ENCODE data around the gene GYPC.
"Not testable (repeated sequence)": the region's sequence is repeated elsewhere in the genome, so short reads cannot be mapped to it uniquely, and the experiment has no call there.

GYPC gene

GRCh38 chr2:126672980-126673605 is 17.1 kb downstream of the GYPC start:
- no peak for DNase-seq

DNA sequence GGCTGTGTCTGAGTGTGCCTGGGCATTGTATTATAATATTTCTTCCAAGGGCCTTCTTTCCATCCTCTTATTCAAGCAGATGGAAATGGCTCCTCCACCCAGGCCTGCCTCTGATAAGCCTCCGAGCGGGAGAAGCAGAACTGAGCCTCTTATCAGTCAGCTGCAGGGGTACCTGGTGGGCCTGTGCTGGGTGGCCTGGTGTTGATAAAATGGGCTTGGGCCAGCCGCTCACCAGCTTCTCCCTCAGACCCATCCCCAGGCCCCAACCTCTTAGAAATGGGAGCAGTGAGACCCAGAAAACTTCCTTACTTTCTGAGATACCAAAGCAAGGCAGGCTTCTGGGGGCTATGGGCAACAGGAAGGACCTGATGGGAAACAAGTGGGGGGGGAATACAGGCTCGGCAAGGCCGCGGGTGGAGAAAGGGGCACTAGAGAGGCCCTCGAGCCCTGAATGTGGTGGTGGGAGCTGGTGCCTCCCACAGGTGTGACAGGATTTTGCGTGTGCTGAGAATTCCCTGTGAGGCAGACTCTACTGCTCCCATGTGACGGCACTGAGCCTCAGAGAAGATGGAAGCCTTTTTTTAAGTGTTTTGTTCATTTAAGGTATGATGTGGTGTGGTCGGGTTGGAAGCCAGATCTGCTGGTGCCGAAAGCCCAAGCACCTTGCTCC is 18.3 kb downstream of the GYPC start:
- DNase-seq: no peak

GRCh38 chr2:126675637-126676036 is 19.7 kb downstream of the GYPC start:
- DNase-seq: no peak

GRCh38 chr2:126676221-126677175 is 20.5 kb downstream of the GYPC start:
- DNase-seq: no peak

DNA sequence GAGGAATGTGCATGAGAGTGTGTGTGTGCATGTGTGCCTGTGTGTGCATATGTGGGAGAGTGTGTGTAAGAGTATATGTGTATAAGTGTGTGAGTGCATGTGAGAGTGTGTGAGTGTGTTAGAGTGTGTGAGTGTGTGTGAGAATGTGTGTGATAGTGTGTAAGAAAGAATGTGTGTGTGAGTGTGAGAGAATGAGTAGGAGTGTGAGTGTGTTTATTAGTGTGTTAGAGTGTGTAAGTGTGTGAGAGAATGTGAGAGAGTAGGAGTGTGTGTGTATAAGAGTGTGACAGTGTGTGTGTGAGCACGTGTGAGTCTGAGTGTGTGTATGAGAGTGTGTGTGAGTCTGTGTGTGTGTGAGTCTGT is 21.2 kb downstream of the GYPC start:
- DNase-seq: no peak

- DNase-seq: no peak
Measured at GRCh38 chr2:126678269-126679065, 22.5 kb downstream of the GYPC start.

DNA sequence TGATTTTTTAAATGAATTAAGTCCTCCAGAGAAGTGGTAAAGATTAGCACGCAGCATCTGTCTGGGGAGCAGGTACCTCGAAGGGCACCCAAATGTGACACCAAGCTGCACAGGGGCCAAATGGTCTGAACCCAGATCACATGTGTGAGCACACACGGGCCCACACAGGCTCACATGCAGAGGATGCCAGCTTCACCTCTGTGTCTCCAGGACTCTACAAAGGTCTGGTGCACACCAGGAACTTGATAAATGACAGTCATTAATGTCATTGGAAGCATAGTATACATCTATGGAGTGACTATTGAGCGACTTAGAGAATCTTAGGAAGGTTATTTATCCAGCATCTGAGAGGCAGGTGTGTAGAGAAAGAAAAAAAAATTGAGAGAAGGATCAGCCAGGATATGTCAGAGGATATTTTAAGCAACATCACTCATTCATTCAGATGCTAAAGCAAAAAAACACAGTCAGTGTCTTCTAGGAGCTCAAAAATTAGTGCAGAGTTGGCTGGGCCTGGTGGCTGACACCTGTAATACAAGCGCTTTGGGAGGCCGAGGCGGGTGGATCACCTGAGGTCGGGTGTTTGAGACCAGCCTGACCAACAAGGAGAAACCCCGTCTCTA is 23.2 kb downstream of the GYPC start:
- DNase-seq: no peak

GRCh38 chr2:126681505-126681904 is 25.5 kb downstream of the GYPC start:
- DNase-seq: no peak

GRCh38 chr2:126685629-126686028 is 29.7 kb downstream of the GYPC start:
- DNase-seq: no peak

- no peak for DNase-seq
Measured at GRCh38 chr2:126686286-126686685, 30.3 kb downstream of the GYPC start.

- no peak for DNase-seq
Measured at GRCh38 chr2:126686841-126687485, 31.0 kb downstream of the GYPC start.

- DNase-seq: no peak
Measured at GRCh38 chr2:126687503-126687902, 31.5 kb downstream of the GYPC start.

- not testable (repeated sequence) for DNase-seq
Measured at GRCh38 chr2:126688594-126688993, 32.6 kb downstream of the GYPC start.

GRCh38 chr2:126692241-126692640 is 36.3 kb downstream of the GYPC start:
- DNase-seq: not testable (repeated sequence)

GRCh38 chr2:126692934-126693592 is 37.1 kb downstream of the GYPC start:
- DNase-seq: not testable (repeated sequence)

DNA sequence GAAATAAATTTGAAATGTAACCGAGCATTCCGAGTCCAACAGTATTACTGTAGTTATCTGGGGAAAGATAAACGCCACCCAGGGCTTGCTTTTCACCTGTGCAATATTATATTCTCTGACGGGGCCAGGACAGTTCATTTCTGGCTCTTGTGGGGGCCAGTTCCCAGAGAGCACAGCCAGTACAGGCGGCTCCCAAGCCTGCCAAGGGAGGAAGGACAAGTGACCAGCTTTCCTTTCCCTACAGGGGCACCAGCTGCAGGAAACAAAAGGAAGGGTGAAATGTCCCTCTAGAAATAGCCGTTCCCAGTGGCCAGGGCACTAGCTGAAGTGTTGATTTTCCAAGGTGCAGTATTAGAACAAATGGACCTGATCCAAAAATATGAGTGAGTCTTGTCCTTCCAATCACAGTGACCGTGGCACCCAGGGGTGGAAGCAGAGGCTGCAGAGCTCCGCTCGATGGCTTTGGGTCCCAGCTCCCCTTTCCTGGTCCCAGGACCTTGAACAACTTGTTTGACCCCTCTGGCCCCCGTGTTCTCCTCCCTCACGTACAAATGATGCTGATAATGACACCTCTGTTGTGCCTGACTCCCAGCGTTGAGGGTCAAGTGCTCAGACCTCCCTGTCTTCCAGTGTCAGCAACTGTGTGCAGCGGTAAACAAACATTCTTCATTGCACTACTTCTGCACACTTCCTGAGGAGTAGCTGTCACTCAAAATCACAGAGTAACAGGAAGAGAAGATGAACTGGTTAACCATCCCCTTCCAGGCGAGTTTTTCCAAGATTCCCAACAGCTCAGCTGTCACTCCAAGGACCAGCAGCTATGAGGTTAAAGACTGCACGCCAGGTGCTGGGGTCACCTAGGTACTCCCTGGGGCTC is 40.9 kb downstream of the GYPC start:
- DNase-seq: no peak

- DNase-seq: no peak
Measured at GRCh38 chr2:126698376-126698775, 42.4 kb downstream of the GYPC start.

- DNase-seq: no peak
Measured at GRCh38 chr2:126699018-126699417, 43.1 kb downstream of the GYPC start.

GRCh38 chr2:126699716-126700581 is 44.0 kb downstream of the GYPC start:
- DNase-seq: no peak

All from CD4-positive, alpha-beta T cell treated with Interleukin-17A for 4 hours (primary cell).